Large intestine (tissue), 3 donors: ENCODE results near the gene CLSTN1. TPM values are rescaled to one million over a fixed set of nuclear protein-coding genes. Genes with fewer than 3 reads are reported as not detected.
"Not testable (repeated sequence)": the region's sequence is repeated elsewhere in the genome, so short reads cannot be mapped to it uniquely, and the experiment has no call there.

ENCODE experiments used
- DNase-seq, 2 donors: peaks; one replicate each; pipeline versions ENCODE4 v3.0.0 to v3.0.0-alpha.2; 2013
- H3K27ac ChIP-seq: one replicate; pipeline ENCODE4 v1.5.1; 2013; ENCODE audit warnings: low read length
- H3K27me3 ChIP-seq: 2 replicates; pipeline ENCODE4 v1.6.1; 2013; ENCODE audit warnings: low read length; ENCODE audit not compliant: control insufficient read depth, insufficient read depth
- H3K36me3 ChIP-seq: 2 replicates; pipeline ENCODE4 v1.6.1; 2013; ENCODE audit warnings: low read length; ENCODE audit not compliant: control insufficient read depth, insufficient read depth
- H3K4me1 ChIP-seq: one replicate; pipeline ENCODE4 v1.6.1; 2013; ENCODE audit warnings: low read length; ENCODE audit not compliant: control insufficient read depth, insufficient read depth
- H3K4me3 ChIP-seq: one replicate; pipeline ENCODE4 v1.5.1; 2013; ENCODE audit warnings: low read length
- H3K9me3 ChIP-seq: one replicate; pipeline ENCODE4 v1.6.1; 2013; ENCODE audit warnings: mild to moderate bottlenecking, low read depth, low read length, moderate library complexity; ENCODE audit not compliant: control insufficient read depth
- WGBS: methylation state at CpG from one replicate; pipeline ENCODE4 v1.1.5; 2013; ENCODE audit warnings: low lambda C conversion rate; ENCODE audit not compliant: insufficient coverage; 5-methylcytosine and 5-hydroxymethylcytosine counted together
- polyA plus RNA-seq: library from polyadenylated mRNA; unstranded; fragments of 120-200 nt; gene quantifications from one replicate; pipeline ENCODE4 v1.2.1, GENCODE V29; 2013

The CLSTN1 gene
- polyA plus RNA-seq, 1 donor = 66.2 TPM

- not testable (repeated sequence) for H3K36me3 ChIP-seq, H3K4me1 ChIP-seq, DNase-seq, H3K27ac ChIP-seq, H3K27me3 ChIP-seq, H3K4me3 ChIP-seq, H3K9me3 ChIP-seq
- WGBS = 100% methylated on average over 2 of the region's 13 CpGs
Observed at GRCh38 chr1:9803003-9803918, 20.5 kb downstream of the CLSTN1 start.

- Histone ChIP-seq H3K27ac (no peak overlapping the region), H3K27me3 (no peaks in the 10 kb centered on the region), H3K9me3 (no peaks in the 10 kb centered on the region), H3K4me3 (no peak overlapping the region), H3K4me1 (no peaks in the 10 kb centered on the region), H3K36me3 (no peaks in the 10 kb centered on the region)
- no peak for DNase-seq
- WGBS = 80% methylated on average over 1 of the region's 1 CpG
Observed at GRCh38 chr1:9801909-9802308, 21.9 kb downstream of the CLSTN1 start.

GRCh38 chr1:9798236-9799130, 25.3 kb downstream of the CLSTN1 start:
- Histone ChIP-seq H3K36me3 (no peaks in the 10 kb centered on the region), H3K4me1 (no peaks in the 10 kb centered on the region), H3K4me3 (no peak overlapping the region), H3K27ac (no peak overlapping the region), H3K27me3 (no peaks in the 10 kb centered on the region), H3K9me3 (no peaks in the 10 kb centered on the region)
- DNase-seq = no peak
- WGBS = no CpG with 5 or more reads among the region's 11 CpGs

- Histone ChIP-seq H3K9me3 (no peaks in the 10 kb centered on the region), H3K4me3 (no peak overlapping the region), H3K27me3 (no peaks in the 10 kb centered on the region), H3K27ac (no peak overlapping the region), H3K4me1 (no peaks in the 10 kb centered on the region), H3K36me3 (no peaks in the 10 kb centered on the region)
- no peak for DNase-seq
Observed at GRCh38 chr1:9797049-9797448, 26.7 kb downstream of the CLSTN1 start.

- H3K9me3 ChIP-seq = no peaks in the 10 kb centered on the region
- no peak overlapping the region for H3K27ac ChIP-seq
- H3K4me3 ChIP-seq = no peak overlapping the region
- 100% methylated on average over 1 of the region's 6 CpGs for WGBS
- H3K27me3 ChIP-seq = no peaks in the 10 kb centered on the region
- no peak for DNase-seq
- H3K36me3 ChIP-seq = no peaks in the 10 kb centered on the region
- H3K4me1 ChIP-seq = no peaks in the 10 kb centered on the region
Observed at GRCh38 chr1:9794081-9794480, 29.7 kb downstream of the CLSTN1 start.

GRCh38 chr1:9793291-9793690, 30.5 kb downstream of the CLSTN1 start:
- no peaks in the 10 kb centered on the region for H3K4me1 ChIP-seq
- no peak overlapping the region for H3K4me3 ChIP-seq
- H3K27me3 ChIP-seq = no peaks in the 10 kb centered on the region
- no peaks in the 10 kb centered on the region for H3K36me3 ChIP-seq
- no CpG with 5 or more reads among the region's 15 CpGs for WGBS
- DNase-seq = no peak
- no peak overlapping the region for H3K27ac ChIP-seq
- H3K9me3 ChIP-seq = no peaks in the 10 kb centered on the region

- no peak overlapping the region for H3K27ac ChIP-seq
- no peaks in the 10 kb centered on the region for H3K9me3 ChIP-seq
- no CpG with 5 or more reads among the region's 14 CpGs for WGBS
- H3K36me3 ChIP-seq = no peaks in the 10 kb centered on the region
- DNase-seq = no peak
- H3K27me3 ChIP-seq = no peaks in the 10 kb centered on the region
- no peaks in the 10 kb centered on the region for H3K4me1 ChIP-seq
- no peak overlapping the region for H3K4me3 ChIP-seq
Observed at GRCh38 chr1:9792156-9793042, 31.4 kb downstream of the CLSTN1 start.

- H3K27ac ChIP-seq, H3K4me1 ChIP-seq, H3K4me3 ChIP-seq, H3K9me3 ChIP-seq, H3K27me3 ChIP-seq, DNase-seq, H3K36me3 ChIP-seq: not testable (repeated sequence)
- WGBS = no CpG with 5 or more reads among the region's 4 CpGs
Observed at GRCh38 chr1:9789700-9790099, 34.1 kb downstream of the CLSTN1 start.

- Histone ChIP-seq H3K27me3 (no peaks in the 10 kb centered on the region), H3K36me3 (no peaks in the 10 kb centered on the region), H3K4me1 (no peaks in the 10 kb centered on the region), H3K4me3 (no peak overlapping the region), H3K9me3 (no peaks in the 10 kb centered on the region), H3K27ac (no peak overlapping the region)
- whole genome bisulfite sequencing = 83% methylated on average over 1 of the region's 8 CpGs
- no peak for DNase-seq
Observed at GRCh38 chr1:9787702-9788101, 36.1 kb downstream of the CLSTN1 start.

GRCh38 chr1:9785406-9785805, 38.4 kb downstream of the CLSTN1 start:
- WGBS = no CpG with 5 or more reads among the region's 6 CpGs
- Histone ChIP-seq H3K4me1 (no peaks in the 10 kb centered on the region), H3K27ac (no peak overlapping the region), H3K9me3 (no peaks in the 10 kb centered on the region), H3K4me3 (no peak overlapping the region), H3K36me3 (no peaks in the 10 kb centered on the region), H3K27me3 (no peaks in the 10 kb centered on the region)
- DNase-seq = no peak
